ENCODE measurements around the gene CUBN.
"Not testable (repeated sequence)": the region's sequence is repeated elsewhere in the genome, so short reads cannot be mapped to it uniquely, and the experiment has no call there.

CUBN gene

GRCh38 chr10:16853809-16854208 lies 275.8 kb downstream of the CUBN start:
- DNase-seq = no peak

GRCh38 chr10:16853201-16853600 lies 276.4 kb downstream of the CUBN start:
- no peak for DNase-seq

- no peak for DNase-seq
These were observed 277.0 kb downstream of the CUBN start for GRCh38 chr10:16852624-16853023.

DNA sequence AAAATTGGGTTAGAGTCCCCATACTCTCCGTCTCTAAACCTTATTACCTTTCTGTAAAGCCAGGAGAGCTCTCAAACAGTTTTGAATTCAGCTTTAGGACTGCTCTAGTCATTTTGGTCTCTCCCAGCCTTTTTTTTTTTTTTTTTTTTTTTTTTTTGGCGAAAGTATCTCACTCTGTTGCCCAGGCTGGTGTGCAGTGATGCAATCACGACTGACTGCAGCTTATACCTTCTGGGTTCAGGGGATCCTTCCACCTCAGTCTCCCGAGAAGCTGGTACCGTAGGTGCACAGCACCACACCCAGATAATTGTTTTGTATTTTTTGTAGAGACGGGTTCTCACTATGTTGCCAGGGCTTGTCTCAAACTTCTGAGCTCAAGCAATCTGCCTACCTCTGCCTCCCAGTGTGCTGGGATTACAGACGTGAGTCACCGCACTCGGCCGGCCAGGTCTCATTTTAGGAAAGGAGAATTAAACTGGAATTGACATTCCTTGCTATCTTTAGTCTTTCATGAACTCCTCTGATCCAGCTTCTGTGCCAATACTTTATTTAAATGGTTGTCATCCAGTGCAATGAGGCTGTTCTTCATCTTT lies 281.0 kb downstream of the CUBN start:
- no peak for DNase-seq

DNA sequence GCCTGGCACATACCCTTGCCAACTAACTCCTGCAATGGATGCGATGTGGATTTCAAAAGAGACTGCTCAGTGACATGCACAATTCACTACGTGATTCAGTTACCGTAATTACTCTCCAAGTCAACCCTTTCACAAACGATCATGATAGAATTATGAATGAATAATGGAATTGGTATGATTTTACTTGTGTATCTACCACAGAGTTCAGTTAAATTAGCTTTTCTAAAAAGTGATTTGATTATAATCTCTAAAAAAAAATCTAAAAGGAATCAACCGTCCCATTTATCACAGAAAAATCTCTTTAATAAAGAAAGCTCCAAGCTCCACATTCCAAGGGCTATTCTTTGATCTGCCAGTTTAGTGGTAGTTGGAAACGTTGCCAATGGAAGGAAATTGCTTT lies 282.0 kb downstream of the CUBN start:
- DNase-seq = no peak

GRCh38 chr10:16845248-16845647 lies 284.4 kb downstream of the CUBN start:
- no peak for DNase-seq

DNA sequence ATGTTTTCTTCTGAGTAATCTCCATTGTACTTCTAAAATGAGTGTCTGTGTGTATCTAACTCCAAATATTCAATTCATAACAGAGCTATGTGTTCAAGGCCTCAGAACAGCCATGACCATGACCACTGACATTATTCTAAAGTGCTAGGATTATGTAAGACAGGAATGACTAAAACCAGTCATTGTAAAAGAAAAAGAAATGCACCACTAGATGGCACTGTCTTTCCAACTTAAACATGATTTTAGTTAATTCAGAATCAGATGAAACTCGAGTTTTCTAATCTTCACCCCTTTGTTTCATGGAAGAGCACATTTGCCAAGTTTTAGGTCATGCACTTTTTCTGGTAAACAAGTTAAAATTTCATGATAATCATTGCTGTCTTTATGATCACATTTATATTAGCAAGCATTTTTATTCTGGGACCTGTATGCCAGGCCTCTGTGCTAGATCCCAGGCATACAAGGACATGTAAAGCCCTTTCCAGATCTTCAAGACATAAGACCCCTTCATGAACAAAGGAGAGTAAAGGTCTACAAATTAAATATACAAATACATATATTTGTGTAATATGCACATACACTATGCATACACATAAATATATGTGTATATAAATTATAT lies 286.2 kb downstream of the CUBN start:
- no peak for DNase-seq

- no peak for DNase-seq
These were observed 294.4 kb downstream of the CUBN start for GRCh38 chr10:16835228-16835627.

GRCh38 chr10:16832351-16833080 lies 297.1 kb downstream of the CUBN start:
- no peak for DNase-seq

- no peak for DNase-seq
These were observed 300.9 kb downstream of the CUBN start for GRCh38 chr10:16828701-16829175.

DNA sequence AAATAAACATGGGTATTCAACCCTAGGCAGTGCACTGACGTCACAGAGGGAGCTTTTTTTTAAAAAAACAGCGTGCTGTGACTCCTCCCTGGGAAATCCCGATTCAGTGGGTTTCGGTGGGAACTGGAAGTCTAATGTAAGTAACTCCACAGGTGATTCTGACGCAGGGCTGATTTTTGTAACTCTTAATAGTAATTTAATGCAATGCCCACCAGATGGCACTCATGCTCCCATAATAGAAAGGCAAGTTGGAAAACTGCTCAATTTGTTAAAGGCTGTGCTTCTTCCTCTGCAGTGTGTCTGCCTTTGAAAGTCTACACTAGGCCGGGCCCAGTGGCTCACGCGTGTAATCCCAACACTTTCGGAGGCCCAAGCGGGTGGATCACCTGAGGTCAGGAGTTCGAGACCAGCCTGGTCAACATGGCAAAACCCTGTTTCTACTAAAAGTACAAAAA lies 301.5 kb downstream of the CUBN start:
- peak; percentile 2 for DNase-seq

DNA sequence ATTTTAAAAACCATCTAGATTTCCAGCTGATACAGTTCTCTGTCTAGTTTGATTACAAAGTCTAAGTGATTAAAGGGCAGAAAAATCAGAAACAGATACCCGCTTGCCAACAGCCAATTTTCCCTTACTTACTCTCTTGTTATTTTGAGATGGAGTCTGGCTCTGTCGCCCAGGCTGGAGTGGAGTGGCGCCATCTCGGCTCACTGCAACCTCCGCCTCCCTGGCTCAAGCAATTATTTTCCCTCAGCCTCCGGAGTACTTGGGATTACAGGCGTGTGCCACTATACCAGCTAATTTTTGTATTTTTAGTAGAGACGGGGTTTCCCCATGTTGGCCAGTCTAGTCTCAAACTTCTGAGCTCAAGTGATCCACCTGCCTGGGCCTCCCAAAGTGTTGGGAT lies 302.1 kb downstream of the CUBN start:
- not testable (repeated sequence) for DNase-seq

DNA sequence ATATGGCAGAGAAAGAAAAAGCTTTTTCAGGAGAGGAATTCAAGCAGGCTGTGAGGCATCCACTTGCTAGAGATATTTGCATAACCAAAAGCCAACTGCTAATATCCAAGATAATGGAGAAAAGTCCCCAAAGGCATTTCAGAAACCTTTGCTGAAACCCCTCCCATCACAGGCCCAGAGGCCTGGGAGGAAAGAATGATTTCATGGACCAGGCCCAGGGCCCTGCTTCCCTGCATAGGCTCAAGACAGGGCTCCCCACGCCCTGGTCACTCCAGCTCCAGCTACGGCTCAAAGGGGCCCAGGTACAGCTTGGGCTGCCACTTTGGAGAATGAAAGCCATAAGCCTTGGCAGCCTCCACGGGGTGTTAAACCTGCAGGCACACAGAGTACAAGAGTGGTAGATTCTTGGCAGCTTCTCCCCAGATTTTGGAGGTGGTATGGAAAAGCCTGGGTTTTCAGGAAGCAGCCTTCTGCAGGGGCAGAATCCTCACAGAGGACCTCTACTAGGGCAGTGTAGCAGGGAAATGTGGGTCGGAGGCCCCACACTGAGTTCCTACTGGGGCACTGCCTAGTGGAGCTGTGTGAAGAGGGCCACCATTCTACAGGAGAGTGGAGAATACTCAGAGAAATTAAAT lies 306.8 kb downstream of the CUBN start:
- no peak for DNase-seq

DNA sequence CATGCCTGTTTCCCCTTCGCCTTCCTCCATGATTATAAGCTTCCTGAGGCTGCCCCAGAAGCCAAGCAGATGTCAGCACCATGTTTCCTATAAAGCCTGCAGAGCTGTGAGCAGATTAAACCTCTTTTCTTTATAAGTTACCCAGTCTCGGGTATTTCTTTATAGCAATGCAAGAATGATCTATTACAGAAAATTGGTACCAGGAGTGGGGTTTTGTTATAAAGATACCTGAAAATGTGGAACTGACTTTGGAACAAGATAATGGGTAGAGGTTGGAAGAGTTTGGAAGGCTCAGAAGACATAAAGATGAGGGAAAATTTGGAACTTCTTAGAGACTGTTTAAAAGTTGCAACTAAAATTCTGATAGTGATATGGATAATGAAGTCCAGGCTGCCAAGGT lies 307.6 kb downstream of the CUBN start:
- no peak for DNase-seq

DNA sequence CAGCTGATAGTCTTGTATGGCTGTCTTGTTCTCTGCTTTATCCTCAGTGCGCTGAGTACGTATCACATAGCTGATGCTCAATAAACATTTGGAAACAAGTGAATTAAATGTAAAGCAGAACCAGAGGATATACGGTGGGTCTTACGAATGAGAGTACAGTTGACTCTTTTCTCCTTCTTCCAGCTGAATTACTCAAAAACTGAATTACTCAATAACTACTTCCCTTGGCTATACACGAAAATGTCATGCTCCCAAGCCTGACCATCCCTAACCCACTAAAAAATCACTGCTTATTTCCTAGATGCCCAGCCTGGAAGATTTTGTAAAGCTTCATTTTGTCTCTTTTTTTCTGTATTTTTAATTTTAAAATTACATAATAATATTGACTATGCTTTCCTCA lies 309.2 kb downstream of the CUBN start:
- no peak for DNase-seq

DNA sequence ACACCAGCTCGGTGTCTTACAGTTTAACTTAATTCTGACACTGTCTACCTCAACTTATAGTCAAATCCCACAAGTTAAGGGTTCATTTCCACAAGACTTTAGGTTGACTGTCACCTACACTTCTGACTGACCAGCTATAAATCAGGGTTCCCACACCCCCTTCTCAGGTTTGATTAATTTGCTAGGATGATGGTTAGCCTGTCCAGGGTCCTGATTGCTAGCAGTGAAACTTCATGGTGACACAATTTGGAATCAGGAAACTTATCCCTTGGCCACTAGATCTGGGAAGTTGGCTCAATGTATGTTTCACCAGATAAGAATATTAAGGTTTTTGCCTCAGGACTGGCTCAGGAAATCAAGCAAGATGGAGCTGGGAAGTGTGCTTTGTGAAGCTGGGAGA lies 309.6 kb downstream of the CUBN start:
- DNase-seq = no peak

DNA sequence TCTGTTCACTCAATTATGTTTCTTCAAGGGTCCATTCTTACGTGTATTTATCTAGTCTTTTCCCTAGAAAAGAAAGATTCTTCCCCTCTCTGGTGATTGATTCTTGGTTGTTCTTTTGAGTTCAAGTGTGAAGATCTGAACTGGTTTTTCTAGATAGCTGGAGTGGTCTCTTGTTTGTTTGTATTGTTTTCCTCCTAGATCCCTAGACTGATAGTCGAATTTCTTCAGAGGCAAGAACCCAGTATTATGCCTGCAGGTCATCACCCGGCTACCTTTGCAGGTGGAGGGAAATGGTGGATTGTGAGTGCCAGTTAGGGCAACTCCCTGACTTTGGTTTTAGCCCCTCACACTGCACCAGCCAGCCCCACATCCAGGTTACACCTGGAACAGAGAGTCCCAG lies 310.2 kb downstream of the CUBN start:
- DNase-seq = no peak

GRCh38 chr10:16819026-16819425 lies 310.6 kb downstream of the CUBN start:
- DNase-seq = no peak

DNA sequence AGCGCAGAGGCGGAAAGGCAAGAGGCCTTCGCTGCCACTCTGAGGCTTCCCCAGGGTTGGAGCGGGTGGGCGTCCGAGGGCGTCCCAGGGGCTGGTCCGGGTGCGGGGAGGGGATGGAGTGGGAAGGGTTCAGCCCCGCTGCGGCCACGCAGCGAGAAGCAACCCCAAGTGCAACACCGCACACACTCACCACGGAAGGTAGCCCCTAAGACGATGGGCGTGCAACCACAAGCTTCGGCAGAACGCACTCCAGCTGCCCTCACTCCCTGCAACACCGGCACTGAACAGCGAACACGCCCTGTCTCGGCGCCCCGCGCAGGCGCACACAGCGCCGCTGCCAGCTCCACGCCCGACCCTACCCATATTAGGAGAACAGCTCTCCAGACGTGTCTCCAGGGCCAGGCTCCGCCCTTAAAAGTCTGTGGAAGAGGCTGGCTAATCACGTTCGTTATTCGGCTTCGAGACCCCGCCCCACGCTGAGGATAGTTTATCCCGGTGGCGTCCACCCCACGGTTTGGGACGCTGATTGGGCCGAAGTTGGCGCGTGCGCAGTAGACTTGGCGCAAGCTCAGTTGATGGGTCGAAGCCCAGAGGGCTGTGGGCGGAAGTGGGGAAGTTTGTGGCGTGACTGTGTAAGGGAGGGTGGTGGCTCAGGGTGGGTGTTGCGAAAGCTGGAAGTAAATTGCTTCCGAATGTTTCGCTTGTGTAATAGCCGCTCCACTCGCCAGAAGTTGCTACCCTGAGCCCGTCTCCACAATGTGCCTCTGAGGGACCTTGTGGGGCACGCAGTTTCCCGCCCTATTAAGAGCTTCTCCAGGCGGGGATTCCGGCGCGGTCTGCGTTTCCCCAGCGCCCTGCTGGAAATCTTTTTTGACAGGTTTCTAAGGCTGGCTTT lies 312.2 kb downstream of the CUBN start, which contains the start of gene RSU1:
Gene RSU1 (minus strand): TSS at position 300 of the 895 bp plus-strand sequence. CDS start 343 bp downstream, outside the sequence.
- DNase-seq = peak; percentile 85

DNA sequence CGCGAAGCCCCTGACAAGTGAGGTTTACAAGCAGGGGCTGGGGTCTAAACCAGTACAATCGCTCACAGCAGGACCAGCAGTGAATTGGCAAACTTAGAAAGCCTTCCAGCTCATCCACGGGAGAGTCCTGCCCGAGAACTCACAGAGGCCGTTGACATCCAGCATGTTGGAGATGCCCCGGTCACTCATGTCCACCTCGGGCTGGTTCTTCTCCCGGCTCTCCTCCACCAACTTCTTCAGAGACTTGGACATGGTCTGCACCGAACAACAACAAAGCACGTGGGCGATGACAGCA lies 312.8 kb downstream of the CUBN start:
- no peak for DNase-seq

GRCh38 chr10:16816171-16816570 lies 313.4 kb downstream of the CUBN start:
- DNase-seq = no peak

DNA sequence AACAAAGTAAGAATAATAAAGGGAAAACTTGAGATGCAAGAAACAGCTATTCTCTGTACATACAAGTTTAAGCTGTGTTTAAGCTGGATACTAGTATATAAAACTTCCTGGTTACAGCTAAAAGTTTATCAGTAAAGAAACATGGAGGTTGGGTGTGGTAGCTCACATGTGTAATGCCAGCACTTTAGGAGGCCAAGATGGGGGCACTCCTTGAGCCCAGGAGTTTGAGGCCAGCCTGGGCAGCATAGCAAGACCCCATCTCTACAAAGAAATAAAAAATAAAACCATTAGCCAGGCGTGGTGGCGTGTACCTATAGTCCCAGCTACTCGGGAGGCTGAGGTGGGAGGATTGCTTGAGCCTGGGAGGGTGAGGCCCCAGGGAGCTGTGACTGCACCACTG lies 315.6 kb downstream of the CUBN start:
- no peak for DNase-seq

GRCh38 chr10:16812676-16813075 lies 316.9 kb downstream of the CUBN start:
- no peak for DNase-seq
